Measurements from ENCODE around the gene FAM193A. TPM values are rescaled to one million over a fixed set of nuclear protein-coding genes. Genes with fewer than 3 reads are reported as not detected.
A peak's percentile ranks its signal among the peaks of the same experiment; 100 is the strongest.

Gene FAM193A
- polyA plus RNA-seq, 1 experiment, result 5.9 TPM

DNA sequence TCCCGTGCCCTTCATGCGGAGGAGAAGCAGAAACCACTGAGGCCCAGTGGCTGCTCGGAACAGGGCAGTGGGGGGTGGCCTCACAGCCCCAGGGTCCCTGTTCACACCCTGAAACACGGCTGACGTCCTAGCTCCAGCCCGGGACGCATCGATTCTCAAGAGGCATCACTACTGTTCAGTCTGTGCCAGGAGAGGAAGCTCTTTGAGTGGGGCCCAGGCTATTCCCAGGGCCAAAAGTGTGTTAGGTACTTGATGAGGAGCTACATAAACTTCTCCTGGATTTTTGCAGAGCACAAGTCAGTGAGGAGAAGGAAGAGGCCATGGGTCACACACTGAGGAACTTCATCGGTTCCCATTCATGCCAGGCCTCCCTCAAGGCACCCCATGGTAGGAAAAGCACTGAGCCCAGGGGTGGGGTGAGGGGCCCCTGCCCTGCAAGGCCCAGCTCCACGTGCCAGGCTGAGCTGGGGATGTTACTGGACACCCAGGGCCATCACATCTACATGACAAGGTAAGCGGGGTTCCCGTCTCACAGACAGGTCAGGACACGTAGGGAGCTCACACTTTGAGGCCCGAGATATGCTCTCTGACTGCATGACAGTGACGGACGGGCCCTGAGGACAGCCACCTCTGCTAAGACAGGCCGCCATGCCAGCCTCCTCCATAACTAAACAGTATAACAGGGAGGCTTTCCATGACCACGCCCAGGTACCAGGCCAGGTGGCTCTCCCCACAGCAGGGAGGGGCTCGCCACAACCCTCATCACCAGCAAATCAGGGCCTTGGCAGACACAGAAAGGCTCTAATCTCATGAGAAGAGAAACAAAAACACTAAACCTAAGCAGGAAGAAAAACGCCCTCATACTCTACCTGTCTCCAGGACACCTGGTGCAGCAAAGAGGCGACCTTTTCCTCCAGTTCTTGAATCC lies 207.3 kb downstream of the FAM193A start:
- ChIA-PET CTCF (no interaction called here), POLR2A (no interaction called here)
- no peak overlapping the region for H3K4me3 ChIP-seq (ENCODE audit: low read depth, low read length)
- no peak for DNase-seq (ENCODE audit: low read depth)
- peaks cover 40% of the 10 kb centered on the region for H3K36me3 ChIP-seq (ENCODE audit: control insufficient read depth, insufficient read depth, low read length)
- TF ChIP-seq, protein P1, sequence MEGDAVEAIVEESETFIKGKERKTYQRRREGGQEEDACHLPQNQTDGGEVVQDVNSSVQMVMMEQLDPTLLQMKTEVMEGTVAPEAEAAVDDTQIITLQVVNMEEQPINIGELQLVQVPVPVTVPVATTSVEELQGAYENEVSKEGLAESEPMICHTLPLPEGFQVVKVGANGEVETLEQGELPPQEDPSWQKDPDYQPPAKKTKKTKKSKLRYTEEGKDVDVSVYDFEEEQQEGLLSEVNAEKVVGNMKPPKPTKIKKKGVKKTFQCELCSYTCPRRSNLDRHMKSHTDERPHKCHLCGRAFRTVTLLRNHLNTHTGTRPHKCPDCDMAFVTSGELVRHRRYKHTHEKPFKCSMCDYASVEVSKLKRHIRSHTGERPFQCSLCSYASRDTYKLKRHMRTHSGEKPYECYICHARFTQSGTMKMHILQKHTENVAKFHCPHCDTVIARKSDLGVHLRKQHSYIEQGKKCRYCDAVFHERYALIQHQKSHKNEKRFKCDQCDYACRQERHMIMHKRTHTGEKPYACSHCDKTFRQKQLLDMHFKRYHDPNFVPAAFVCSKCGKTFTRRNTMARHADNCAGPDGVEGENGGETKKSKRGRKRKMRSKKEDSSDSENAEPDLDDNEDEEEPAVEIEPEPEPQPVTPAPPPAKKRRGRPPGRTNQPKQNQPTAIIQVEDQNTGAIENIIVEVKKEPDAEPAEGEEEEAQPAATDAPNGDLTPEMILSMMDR (IDR thresholded peaks at IDR 0.05; ENCODE audit: insufficient read depth, low read depth, low read length), result no peak
- H3K27me3 ChIP-seq (ENCODE audit: control insufficient read depth, insufficient read depth, low read length), result no peaks in the 10 kb centered on the region

DNA sequence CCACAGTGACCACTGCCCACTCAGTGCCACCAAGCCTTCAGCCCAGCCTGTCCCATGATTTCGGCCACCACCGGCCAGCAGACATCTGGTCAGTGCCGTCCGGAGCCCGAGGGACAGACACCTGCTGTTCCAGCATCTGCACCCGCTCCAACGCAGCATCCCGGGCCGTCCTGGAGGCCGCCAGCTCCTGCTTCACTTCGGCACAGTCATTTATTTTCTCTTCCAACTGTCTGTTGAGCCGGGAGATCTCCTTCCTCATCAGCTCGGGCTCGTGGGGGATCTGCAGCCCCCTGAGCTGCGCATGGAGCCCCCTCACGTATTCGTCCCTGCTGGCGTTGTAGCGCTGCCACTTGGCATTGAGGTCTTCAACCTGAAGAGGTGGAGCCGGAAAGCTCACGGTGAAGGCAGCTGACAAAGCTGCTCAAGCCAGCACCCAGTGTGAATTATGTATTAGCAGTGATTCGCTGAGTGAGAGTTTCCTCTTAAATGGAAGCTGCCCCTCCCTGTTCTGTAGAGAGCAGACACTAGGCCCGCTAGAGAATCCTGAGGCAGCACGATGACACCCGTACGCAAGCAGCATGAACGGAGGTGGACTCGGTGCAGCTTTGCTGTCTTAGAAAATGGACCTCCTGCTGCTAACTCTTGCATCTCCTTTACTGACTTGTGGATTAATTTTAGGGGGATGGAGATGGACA lies 208.3 kb downstream of the FAM193A start:
- H3K36me3 ChIP-seq (ENCODE audit: control insufficient read depth, insufficient read depth, low read length), result peaks cover 40% of the 10 kb centered on the region
- no peak for DNase-seq (ENCODE audit: low read depth)
- CTCF ChIA-PET, result no interaction called here
- no peaks in the 10 kb centered on the region for H3K27me3 ChIP-seq (ENCODE audit: control insufficient read depth, insufficient read depth, low read length)
- TF ChIP-seq, protein P1 (IDR thresholded peaks at IDR 0.05; ENCODE audit: insufficient read depth, low read depth, low read length), result no peak
- H3K4me3 ChIP-seq (ENCODE audit: low read depth, low read length), result no peak overlapping the region
- POLR2A ChIA-PET, result no interaction called here

DNA sequence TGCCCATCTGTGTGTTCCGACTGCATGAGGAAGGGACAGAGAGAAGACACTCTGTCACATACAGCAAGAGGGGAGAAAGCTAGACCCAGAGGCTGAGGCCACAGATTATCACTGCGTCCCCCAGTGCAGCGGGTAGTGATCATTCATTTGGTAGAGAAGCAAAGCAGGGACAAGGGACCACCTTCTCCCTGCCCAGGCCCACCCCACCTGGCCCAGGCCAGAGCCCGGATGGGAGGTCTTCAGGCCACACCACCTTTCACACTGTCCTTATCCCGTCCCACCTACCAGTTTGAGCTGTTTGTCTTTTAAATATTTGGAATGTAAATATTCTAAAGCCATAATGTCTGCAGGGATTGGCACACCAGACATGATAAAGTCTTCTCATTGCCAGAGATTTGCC lies 209.1 kb downstream of the FAM193A start:
- no peak overlapping the region for H3K4me3 ChIP-seq (ENCODE audit: low read depth, low read length)
- DNase-seq (ENCODE audit: low read depth), result no peak
- no peaks in the 10 kb centered on the region for H3K27me3 ChIP-seq (ENCODE audit: control insufficient read depth, insufficient read depth, low read length)
- CTCF ChIA-PET, result interaction anchor here (1.0 kb wide), 1 partner anchor 11 kb away, joined by 3 read pairs; the partner anchor contains the start of gene TNIP2
- H3K36me3 ChIP-seq (ENCODE audit: control insufficient read depth, insufficient read depth, low read length), result peaks cover 40% of the 10 kb centered on the region
- TF ChIP-seq, protein P1 (IDR thresholded peaks at IDR 0.05; ENCODE audit: insufficient read depth, low read depth, low read length), result no peak
- POLR2A ChIA-PET, result interaction anchor here (0.6 kb wide), 1 partner anchor 11 kb away, joined by 7 read pairs; no protein-coding TSS in a partner anchor

DNA sequence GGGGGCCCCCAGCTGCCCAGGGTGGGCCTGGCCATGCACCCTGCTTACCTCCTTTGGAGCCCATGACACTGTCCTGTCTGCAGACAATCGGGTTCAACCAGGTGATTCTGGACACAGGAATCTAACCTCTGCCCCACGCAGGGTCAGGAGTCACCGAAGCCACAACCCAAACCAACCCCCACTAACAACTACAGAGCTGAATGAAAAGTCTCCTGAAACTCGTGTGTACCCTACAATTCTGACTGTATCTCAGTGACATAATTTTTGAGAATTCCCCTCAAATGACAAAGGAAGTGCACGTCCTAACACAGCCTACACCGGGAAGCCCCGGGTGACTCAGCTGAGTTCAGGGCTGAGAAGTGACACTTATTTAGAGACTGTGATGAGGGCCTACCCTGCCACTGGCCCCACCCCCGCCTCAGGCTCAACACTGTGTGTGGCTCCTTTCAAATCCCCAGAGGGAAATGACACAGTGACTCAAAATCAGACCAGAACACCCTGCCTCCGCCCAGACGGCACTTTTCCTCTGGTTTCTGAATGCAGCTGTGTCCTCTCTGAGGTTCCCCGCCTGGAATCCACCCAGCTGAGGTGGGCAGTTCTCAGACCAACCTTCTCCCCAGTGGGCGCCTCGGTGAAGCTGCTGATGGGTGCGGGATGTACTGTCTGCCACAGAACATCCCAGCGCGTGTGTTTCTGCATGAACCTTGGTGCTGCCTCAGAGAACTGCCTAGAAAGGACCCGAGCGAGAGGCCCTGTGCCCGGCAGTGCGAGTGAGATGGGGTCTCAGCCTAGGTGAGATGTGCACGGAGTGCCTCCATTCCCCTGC lies 209.7 kb downstream of the FAM193A start:
- ChIA-PET CTCF (interaction anchor here (1.0 kb wide), 1 partner anchor 10 kb away, joined by 3 read pairs; the partner anchor contains the start of gene TNIP2), POLR2A (interaction anchor here (0.6 kb wide), 1 partner anchor 10 kb away, joined by 7 read pairs; no protein-coding TSS in a partner anchor)
- H3K36me3 ChIP-seq (ENCODE audit: control insufficient read depth, insufficient read depth, low read length), result peaks cover 40% of the 10 kb centered on the region
- peak; percentile 39 for DNase-seq (ENCODE audit: low read depth)
- H3K4me3 ChIP-seq (ENCODE audit: low read depth, low read length), result no peak overlapping the region
- no peaks in the 10 kb centered on the region for H3K27me3 ChIP-seq (ENCODE audit: control insufficient read depth, insufficient read depth, low read length)
- TF ChIP-seq, protein P1 (IDR thresholded peaks at IDR 0.05; ENCODE audit: insufficient read depth, low read depth, low read length), result no peak
